HG02610 (cell line): ENCODE results near the gene RALA.
"Not testable (repeated sequence)": the region's sequence is repeated elsewhere in the genome, so short reads cannot be mapped to it uniquely, and the experiment has no call there.

Source experiments
- ATAC-seq: cut with Tn5 transposase; IDR thresholded peaks from one replicate; pipeline ENCODE4 v1.9.1; 2021; ENCODE audit warnings: mild to moderate bottlenecking, moderate library complexity; ENCODE audit not compliant: unreplicated experiment

The RALA gene

GRCh38 chr7:39721345-39721744 is 98.0 kb downstream of the RALA start:
- ATAC-seq = no peak

- ATAC-seq = no peak
Observed at GRCh38 chr7:39721919-39722597, 98.7 kb downstream of the RALA start.

GRCh38 chr7:39727231-39728012 is 104.0 kb downstream of the RALA start:
- ATAC-seq = no peak

GRCh38 chr7:39732837-39733804 is 109.7 kb downstream of the RALA start:
- ATAC-seq = peak; percentile 88

GRCh38 chr7:39733881-39734632 is 110.7 kb downstream of the RALA start:
- peak; percentile 31 for ATAC-seq

GRCh38 chr7:39734633-39735004 is 111.2 kb downstream of the RALA start:
- no peak for ATAC-seq

- no peak for ATAC-seq
Observed at GRCh38 chr7:39735903-39736302, 112.5 kb downstream of the RALA start.

- ATAC-seq = no peak
Observed at GRCh38 chr7:39741942-39742623, 118.7 kb downstream of the RALA start.

GRCh38 chr7:39744620-39745019 is 121.2 kb downstream of the RALA start:
- ATAC-seq = no peak

- no peak for ATAC-seq
Observed at GRCh38 chr7:39745320-39745719, 121.9 kb downstream of the RALA start.

- peak; percentile 45 for ATAC-seq
Observed at GRCh38 chr7:39746103-39746819, 122.9 kb downstream of the RALA start.

GRCh38 chr7:39749177-39749576 is 125.8 kb downstream of the RALA start:
- ATAC-seq = no peak

GRCh38 chr7:39749717-39750116 is 126.3 kb downstream of the RALA start:
- no peak for ATAC-seq

GRCh38 chr7:39750253-39751077 is 127.1 kb downstream of the RALA start:
- no peak for ATAC-seq

GRCh38 chr7:39753237-39753636 is 129.9 kb downstream of the RALA start:
- not testable (repeated sequence) for ATAC-seq

- ATAC-seq = no peak
Observed at GRCh38 chr7:39753823-39754325, 130.5 kb downstream of the RALA start.

GRCh38 chr7:39754326-39755120 is 131.2 kb downstream of the RALA start:
- ATAC-seq = no peak
